Measurements from ENCODE around the gene C20orf173.

DNA sequence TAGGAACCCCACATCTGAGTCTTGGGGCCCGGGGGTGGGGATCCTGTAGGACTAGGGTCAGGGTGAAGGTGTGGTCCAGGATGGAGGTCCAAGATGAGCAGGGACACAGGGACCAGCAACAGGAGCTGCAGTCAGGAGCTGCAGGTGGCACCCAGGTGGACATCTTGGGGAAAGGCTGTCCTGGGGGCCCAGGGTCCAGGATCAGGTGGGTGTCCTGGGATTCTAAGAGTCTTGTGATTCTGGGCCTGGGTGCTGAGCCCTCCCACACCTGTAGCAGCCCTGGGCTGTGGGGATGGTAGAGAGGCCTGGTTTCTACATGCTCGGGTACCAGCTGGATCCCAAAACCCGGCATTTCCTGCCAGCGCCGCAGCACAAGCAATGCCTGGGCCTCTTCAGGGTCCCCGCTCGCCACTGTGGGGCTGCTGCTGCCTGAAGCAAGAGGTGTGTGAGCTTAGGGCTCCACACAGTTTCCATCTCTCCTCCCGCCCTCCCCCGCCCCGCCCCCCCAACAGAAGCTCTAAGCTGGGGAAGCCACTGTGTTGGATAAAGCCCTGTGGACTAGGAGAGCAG, 33.2 kb upstream of the C20orf173 start:
- TF ChIP-seq, protein P1, sequence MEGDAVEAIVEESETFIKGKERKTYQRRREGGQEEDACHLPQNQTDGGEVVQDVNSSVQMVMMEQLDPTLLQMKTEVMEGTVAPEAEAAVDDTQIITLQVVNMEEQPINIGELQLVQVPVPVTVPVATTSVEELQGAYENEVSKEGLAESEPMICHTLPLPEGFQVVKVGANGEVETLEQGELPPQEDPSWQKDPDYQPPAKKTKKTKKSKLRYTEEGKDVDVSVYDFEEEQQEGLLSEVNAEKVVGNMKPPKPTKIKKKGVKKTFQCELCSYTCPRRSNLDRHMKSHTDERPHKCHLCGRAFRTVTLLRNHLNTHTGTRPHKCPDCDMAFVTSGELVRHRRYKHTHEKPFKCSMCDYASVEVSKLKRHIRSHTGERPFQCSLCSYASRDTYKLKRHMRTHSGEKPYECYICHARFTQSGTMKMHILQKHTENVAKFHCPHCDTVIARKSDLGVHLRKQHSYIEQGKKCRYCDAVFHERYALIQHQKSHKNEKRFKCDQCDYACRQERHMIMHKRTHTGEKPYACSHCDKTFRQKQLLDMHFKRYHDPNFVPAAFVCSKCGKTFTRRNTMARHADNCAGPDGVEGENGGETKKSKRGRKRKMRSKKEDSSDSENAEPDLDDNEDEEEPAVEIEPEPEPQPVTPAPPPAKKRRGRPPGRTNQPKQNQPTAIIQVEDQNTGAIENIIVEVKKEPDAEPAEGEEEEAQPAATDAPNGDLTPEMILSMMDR (IDR thresholded peaks at IDR 0.05; ENCODE audit: borderline replicate concordance, extremely low read depth, low read length, poor library complexity, severe bottlenecking): no peak
- TF ChIP-seq EZH2 (IDR thresholded peaks at IDR 0.05; ENCODE audit: borderline replicate concordance, low read depth, low read length, severe bottlenecking): no peak
